CD4-positive, CD25-positive, alpha-beta regulatory T cell (primary cell): ENCODE data around the gene RNF213. TPM values are rescaled to one million over a fixed set of nuclear protein-coding genes. Genes with fewer than 3 reads are reported as not detected.

Source experiments
- ATAC-seq, 2 donors: fragments of 150-1000 bp; cut with Tn5 transposase; one replicate each; pipeline ENCODE4 v1.10.0; 2021; ENCODE audit warnings: low read depth in 2 of 2, moderate number of reproducible peaks in 2 of 2, moderate library complexity in 1 of 2
- DNase-seq, 3 donors: peaks; one replicate each; pipeline versions ENCODE4 v3.0.0 to v3.0.0-alpha.2; 2012 to 2022; ENCODE audit warnings: mixed read lengths in 1 of 3
- H3K27ac ChIP-seq: one replicate; pipeline ENCODE4 v1.7.0; 2013; ENCODE audit warnings: mild to moderate bottlenecking, low read length; ENCODE audit not compliant: insufficient read depth, poor library complexity, severe bottlenecking
- H3K27me3 ChIP-seq: one replicate; pipeline ENCODE4 v1.7.0; 2013; ENCODE audit warnings: low read length; ENCODE audit not compliant: control insufficient read depth, insufficient read depth
- H3K36me3 ChIP-seq: one replicate; pipeline ENCODE4 v1.7.0; 2013; ENCODE audit warnings: mild to moderate bottlenecking, low read length, moderate library complexity; ENCODE audit not compliant: control insufficient read depth, insufficient read depth
- H3K4me1 ChIP-seq: 2 replicates; pipeline ENCODE4 v1.7.0; 2013; ENCODE audit warnings: mild to moderate bottlenecking, low read length; ENCODE audit not compliant: insufficient read depth, control insufficient read depth, poor library complexity, severe bottlenecking
- H3K4me3 ChIP-seq: one replicate; pipeline ENCODE4 v1.7.0; 2013; ENCODE audit warnings: low read depth, mild to moderate bottlenecking, low read length, moderate library complexity
- H3K9me3 ChIP-seq, 2 experiments: 1 replicate in 1 of 2; 2 replicates in 1 of 2; pipeline ENCODE4 v1.7.0; 2013; ENCODE audit warnings: low read length in 2 of 2, mild to moderate bottlenecking in 1 of 2, moderate library complexity in 1 of 2; ENCODE audit not compliant: control insufficient read depth in 2 of 2
- H3K27ac Mint-ChIP-seq, 3 donors: one replicate each; pipeline ENCODE4 v1.8.0; 2020 to 2022; ENCODE audit warnings: mild to moderate bottlenecking in 3 of 3, mixed read lengths in 3 of 3, moderate library complexity in 2 of 3
- H3K27me3 Mint-ChIP-seq: one replicate; pipeline ENCODE4 v1.8.0; 2022; ENCODE audit warnings: mild to moderate bottlenecking, mixed read lengths
- H3K36me3 Mint-ChIP-seq: one replicate; pipeline ENCODE4 v1.8.0; 2020; ENCODE audit warnings: mixed read lengths
- H3K4me1 Mint-ChIP-seq, 4 donors: one replicate each; pipeline ENCODE4 v1.8.0; 2020 to 2022; ENCODE audit warnings: mixed read lengths in 4 of 4, mild to moderate bottlenecking in 1 of 4
- H3K4me3 Mint-ChIP-seq, 4 donors: one replicate each; pipeline ENCODE4 v1.8.0; 2020 to 2022; ENCODE audit warnings: mild to moderate bottlenecking in 4 of 4, mixed read lengths in 4 of 4, moderate library complexity in 3 of 4
- H3K9me3 Mint-ChIP-seq, 7 donors: one replicate each; pipeline ENCODE4 v1.8.0; 2020 to 2022; ENCODE audit warnings: mixed read lengths in 7 of 7, mild to moderate bottlenecking in 3 of 7, moderate library complexity in 2 of 7
- polyA plus RNA-seq, 4 donors: library from polyadenylated mRNA; unstranded; fragments of 300-500 nt; fragmentation: Illumina TruSeq; gene quantifications; one replicate each; pipeline ENCODE4 v1.2.3, GENCODE V29; 2021
- total RNA-seq: library from RNA; stranded (reverse); gene quantifications from one replicate; pipeline ENCODE4 v1.2.3, GENCODE V29; 2022

RNF213 gene
- total and polyA plus RNA-seq, 5 donors from 2014 or later, result 27.6 to 666 (median 32.4) TPM

DNA sequence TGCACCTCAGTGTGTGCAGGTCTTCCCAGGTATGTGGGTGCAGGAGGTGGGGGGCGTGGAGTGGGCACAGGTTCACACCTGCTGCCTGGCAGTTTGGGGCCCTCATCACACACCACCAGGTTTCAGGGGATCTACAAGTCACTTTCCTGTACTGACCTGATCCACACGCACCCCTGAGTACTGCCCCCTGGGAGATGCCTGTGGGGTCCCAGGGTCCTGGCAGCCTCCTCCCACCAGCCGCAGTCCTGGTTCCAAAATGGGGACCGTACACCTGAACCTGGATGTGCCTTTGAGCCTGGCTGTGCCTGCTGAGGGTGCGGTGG, 25.9 kb downstream of the RNF213 start:
- H3K4me3 ChIP-seq, result no peak overlapping the region
- H3K4me1 Mint-ChIP-seq, result peaks cover 0 to 12% (median 4%) of the 10 kb centered on the region in 4 donors
- no peaks in the 10 kb centered on the region for H3K4me1 ChIP-seq
- DNase-seq (no peak), ATAC-seq (no peak)
- peaks cover 28% of the 10 kb centered on the region for H3K36me3 Mint-ChIP-seq
- no peaks in the 10 kb centered on the region for H3K9me3 Mint-ChIP-seq
- H3K9me3 ChIP-seq, result no peaks in the 10 kb centered on the region
- H3K27me3 ChIP-seq, result no peaks in the 10 kb centered on the region
- no peak overlapping the region for H3K27ac ChIP-seq
- peaks cover 54% of the 10 kb centered on the region for H3K36me3 ChIP-seq
- H3K27me3 Mint-ChIP-seq, result no peaks in the 10 kb centered on the region
- no peak overlapping the region for H3K4me3 Mint-ChIP-seq
- H3K27ac Mint-ChIP-seq, result no peak overlapping the region

DNA sequence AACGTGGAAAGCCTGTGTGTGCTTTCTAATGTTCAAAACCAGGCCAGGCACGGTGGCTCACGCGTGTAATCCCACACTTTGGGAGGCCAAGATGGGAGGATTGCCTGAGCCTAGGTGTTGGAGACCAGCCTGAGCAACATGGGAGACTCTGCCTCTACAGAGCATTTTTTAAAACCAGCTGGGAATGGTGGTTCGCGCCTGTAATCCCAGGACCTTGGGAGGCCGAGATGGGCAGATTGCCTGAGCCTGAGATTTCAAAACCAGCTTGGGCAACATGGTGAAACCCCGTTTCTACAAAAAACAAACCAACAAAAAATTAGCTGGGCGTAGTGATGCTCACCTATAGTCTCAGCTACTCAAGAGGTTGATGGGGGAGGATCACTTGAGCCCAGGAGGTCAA, 26.4 kb downstream of the RNF213 start:
- Mint-ChIP-seq H3K9me3 (no peaks in the 10 kb centered on the region), H3K27me3 (no peaks in the 10 kb centered on the region), H3K4me1 (peaks cover 0 to 12% (median 4%) of the 10 kb centered on the region in 4 donors), H3K27ac (peak overlapping the region in 2 of 3 donors; percentile 9 to 38), H3K4me3 (no peak overlapping the region), H3K36me3 (peaks cover 29% of the 10 kb centered on the region)
- Histone ChIP-seq H3K9me3 (no peaks in the 10 kb centered on the region), H3K36me3 (peaks cover 55% of the 10 kb centered on the region), H3K4me1 (no peaks in the 10 kb centered on the region), H3K27me3 (no peaks in the 10 kb centered on the region), H3K27ac (no peak overlapping the region), H3K4me3 (no peak overlapping the region)
- no peak for ATAC-seq
- DNase-seq, result no peak

DNA sequence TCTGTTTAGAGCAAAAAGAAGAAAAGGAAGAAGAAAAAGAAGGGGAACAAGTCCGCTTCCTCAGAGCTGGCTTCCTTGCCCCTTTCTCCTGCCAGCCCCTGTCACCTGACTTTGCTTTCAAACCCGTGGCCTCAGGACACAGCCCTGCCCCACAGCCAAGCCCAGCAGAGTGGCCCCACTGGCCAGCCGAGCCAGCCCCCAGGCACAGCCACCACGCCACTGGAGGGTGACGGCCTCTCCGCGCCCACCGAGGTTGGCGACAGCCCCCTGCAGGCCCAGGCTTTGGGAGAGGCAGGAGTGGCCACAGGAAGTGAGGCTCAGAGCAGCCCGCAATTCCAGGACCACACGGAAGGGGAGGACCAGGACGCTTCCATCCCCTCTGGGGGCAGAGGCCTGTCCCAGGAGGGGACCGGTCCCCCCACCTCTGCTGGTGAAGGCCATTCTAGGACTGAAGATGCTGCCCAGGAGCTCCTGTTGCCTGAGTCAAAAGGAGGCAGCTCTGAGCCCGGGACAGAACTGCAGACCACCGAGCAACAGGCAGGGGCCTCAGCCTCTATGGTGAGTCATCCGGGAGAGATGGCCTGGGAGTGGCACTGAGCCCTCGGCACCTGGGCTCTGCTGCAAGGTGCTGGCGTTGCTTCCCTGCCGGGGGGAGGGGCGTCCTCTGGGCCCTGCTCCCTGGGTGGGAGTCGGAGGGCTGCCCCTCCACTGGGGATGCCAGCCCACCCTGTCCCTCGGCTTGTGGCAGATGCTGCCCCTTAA, 27.3 kb downstream of the RNF213 start:
- Mint-ChIP-seq H3K27ac (peak overlapping the region in 2 of 3 donors; percentile 5 to 38), H3K4me1 (peaks cover 0 to 12% (median 3%) of the 10 kb centered on the region in 4 donors), H3K4me3 (no peak overlapping the region), H3K9me3 (no peaks in the 10 kb centered on the region), H3K36me3 (peaks cover 32% of the 10 kb centered on the region), H3K27me3 (no peaks in the 10 kb centered on the region)
- H3K36me3 ChIP-seq, result peaks cover 63% of the 10 kb centered on the region
- H3K27ac ChIP-seq, result peak overlapping the region; percentile 14
- DNase-seq (no peak), ATAC-seq (no peak)
- H3K9me3 ChIP-seq, result no peaks in the 10 kb centered on the region
- H3K27me3 ChIP-seq, result no peaks in the 10 kb centered on the region
- H3K4me3 ChIP-seq, result no peak overlapping the region
- H3K4me1 ChIP-seq, result no peaks in the 10 kb centered on the region

DNA sequence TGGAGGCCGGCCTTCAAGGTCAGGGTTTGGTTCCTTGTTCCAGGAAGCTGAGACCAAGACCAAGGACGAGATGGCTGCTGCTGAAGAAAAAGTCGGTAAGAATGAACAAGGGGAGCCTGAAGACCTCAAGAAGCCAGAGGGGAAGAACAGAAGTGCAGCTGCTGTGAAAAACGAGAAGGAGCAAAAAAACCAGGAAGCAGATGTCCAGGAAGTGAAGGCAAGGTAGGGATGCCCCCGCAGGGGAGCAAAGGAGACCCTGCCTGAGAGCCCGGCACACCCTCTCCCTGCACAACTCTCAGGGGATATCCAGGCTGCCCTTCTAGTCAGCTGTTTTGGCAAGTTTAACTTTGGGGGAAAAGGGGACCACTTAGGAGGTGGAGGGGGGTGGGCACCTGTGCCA, 29.0 kb downstream of the RNF213 start:
- DNase-seq, result no peak
- peaks cover 36% of the 10 kb centered on the region for H3K36me3 Mint-ChIP-seq
- no peaks in the 10 kb centered on the region for H3K9me3 ChIP-seq
- H3K27me3 Mint-ChIP-seq, result no peaks in the 10 kb centered on the region
- H3K27ac ChIP-seq, result no peak overlapping the region
- peaks cover 71% of the 10 kb centered on the region for H3K36me3 ChIP-seq
- no peak overlapping the region for H3K4me3 ChIP-seq
- H3K9me3 Mint-ChIP-seq, result no peaks in the 10 kb centered on the region
- peaks cover 0 to 8% (median 2%) of the 10 kb centered on the region in 4 donors for H3K4me1 Mint-ChIP-seq
- no peaks in the 10 kb centered on the region for H3K4me1 ChIP-seq
- H3K27ac Mint-ChIP-seq, result peak overlapping the region in 1 of 3 donors; percentile 83
- H3K27me3 ChIP-seq, result no peaks in the 10 kb centered on the region
- no peak overlapping the region for H3K4me3 Mint-ChIP-seq
- ATAC-seq, result no peak

DNA sequence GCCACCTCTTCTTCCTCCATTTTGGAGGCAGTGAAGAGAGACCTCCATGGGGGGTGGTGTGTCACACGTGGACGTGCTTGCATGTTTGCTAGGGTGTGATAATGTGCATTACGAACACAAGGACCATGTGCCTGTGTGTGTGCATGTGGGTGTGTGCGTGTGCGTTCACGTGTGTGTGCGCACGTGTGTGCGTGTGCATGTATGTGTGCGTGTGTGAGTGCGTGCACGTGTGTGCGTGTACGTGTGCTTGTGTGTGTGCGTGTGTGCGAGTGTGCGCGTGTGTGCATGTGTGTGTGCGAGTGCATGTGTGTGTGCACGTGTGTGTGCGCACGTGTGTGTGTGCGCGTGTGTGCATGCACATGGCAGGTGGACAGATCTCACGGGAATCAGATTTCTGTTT, 29.5 kb downstream of the RNF213 start:
- Histone ChIP-seq H3K4me1 (no peaks in the 10 kb centered on the region), H3K27me3 (no peaks in the 10 kb centered on the region), H3K9me3 (no peaks in the 10 kb centered on the region), H3K4me3 (no peak overlapping the region), H3K36me3 (peaks cover 75% of the 10 kb centered on the region), H3K27ac (no peak overlapping the region)
- Mint-ChIP-seq H3K27me3 (no peaks in the 10 kb centered on the region), H3K36me3 (peaks cover 34% of the 10 kb centered on the region), H3K9me3 (no peaks in the 10 kb centered on the region), H3K27ac (no peak overlapping the region), H3K4me1 (peaks cover 0 to 7% (median under 1%) of the 10 kb centered on the region in 4 donors), H3K4me3 (no peak overlapping the region)
- ATAC-seq, result no peak
- DNase-seq, result no peak

DNA sequence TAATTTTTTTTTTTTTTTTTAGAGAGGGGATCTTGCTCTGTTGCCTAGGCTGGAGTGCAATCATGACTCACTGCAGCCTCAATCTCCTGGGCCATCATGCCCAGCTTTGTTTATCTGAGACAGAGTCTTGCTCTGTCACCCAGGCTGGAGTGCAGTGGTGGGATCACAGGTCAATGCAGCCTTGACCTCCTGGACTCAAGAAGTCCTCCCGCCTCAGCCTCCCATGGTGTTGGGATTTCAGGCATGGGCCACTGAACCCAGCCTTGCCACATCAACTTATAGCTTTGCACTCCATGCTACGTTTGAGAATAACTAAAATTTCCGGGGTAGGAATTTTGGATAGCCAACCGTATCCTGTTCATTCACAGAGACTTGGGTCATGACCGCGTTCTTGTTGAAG, 30.6 kb downstream of the RNF213 start:
- ATAC-seq, result no peak
- H3K36me3 ChIP-seq, result peaks cover 86% of the 10 kb centered on the region
- H3K36me3 Mint-ChIP-seq, result peaks cover 39% of the 10 kb centered on the region
- H3K4me3 Mint-ChIP-seq, result no peak overlapping the region
- no peaks in the 10 kb centered on the region for H3K27me3 ChIP-seq
- DNase-seq, result no peak
- no peaks in the 10 kb centered on the region for H3K9me3 Mint-ChIP-seq
- no peaks in the 10 kb centered on the region for H3K9me3 ChIP-seq
- no peak overlapping the region for H3K4me3 ChIP-seq
- H3K4me1 Mint-ChIP-seq, result peaks cover 0 to 7% (median under 1%) of the 10 kb centered on the region in 4 donors
- no peaks in the 10 kb centered on the region for H3K27me3 Mint-ChIP-seq
- no peak overlapping the region for H3K27ac Mint-ChIP-seq
- H3K4me1 ChIP-seq, result no peaks in the 10 kb centered on the region
- no peak overlapping the region for H3K27ac ChIP-seq

DNA sequence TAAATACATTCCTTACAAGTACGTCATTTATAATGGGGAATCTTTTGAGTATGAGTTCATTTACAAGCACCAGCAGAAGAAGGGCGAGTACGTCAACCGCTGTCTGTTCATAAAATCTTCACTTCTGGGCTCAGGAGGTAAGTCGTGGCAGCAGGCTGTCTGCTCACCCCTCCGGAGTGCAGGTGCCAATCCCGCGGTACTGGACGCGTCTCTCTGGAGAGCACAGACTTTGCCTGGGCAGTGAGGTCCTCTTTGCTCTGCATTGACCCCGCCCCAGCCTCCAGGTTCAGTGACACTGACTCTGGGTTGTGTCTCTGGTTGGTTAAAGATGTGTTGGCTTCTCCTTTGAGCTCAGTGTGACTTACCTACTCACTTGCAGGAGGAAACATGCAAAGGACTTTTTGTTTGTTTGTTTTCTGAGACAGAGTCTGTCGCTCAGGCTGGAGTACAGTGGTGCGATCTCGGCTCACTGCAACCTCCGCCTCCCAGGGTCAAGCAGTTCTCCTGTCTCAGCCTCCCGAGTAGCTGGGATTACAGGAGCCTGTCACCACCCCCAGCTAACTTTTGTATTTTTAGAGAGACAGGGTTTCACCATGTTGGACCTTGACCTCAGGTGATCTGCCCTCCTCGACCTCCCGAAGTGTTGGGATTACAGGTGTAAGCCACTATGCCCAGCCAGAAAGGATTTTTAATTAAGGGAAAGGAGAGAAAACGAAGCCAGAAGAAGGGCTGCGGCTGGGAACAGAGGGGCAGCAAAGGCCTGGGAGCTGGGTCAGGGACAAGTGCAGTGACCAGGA, 31.2 kb downstream of the RNF213 start:
- Mint-ChIP-seq H3K4me3 (no peak overlapping the region), H3K27ac (no peak overlapping the region), H3K9me3 (no peaks in the 10 kb centered on the region), H3K36me3 (peaks cover 45% of the 10 kb centered on the region), H3K4me1 (peaks cover 0 to 7% (median under 1%) of the 10 kb centered on the region in 4 donors), H3K27me3 (no peaks in the 10 kb centered on the region)
- no peak overlapping the region for H3K4me3 ChIP-seq
- H3K27me3 ChIP-seq, result no peaks in the 10 kb centered on the region
- no peaks in the 10 kb centered on the region for H3K4me1 ChIP-seq
- no peak overlapping the region for H3K27ac ChIP-seq
- DNase-seq (no peak), ATAC-seq (no peak)
- H3K9me3 ChIP-seq, result no peaks in the 10 kb centered on the region
- peaks cover 92% of the 10 kb centered on the region for H3K36me3 ChIP-seq
